22Rv1 (cell line): ENCODE measurements around the gene CFDP1.

ENCODE experiments used
- ZFX ChIP-seq: fragments of 450-650 bp; IDR thresholded peaks from 2 replicates; pipeline ENCODE4 v1.6.1; 2017; ENCODE audit warnings: antibody characterized with exemption, borderline replicate concordance
- TF ChIP-seq, protein P1 (sequence below): fragments of 450-650 bp; IDR thresholded peaks from 2 replicates; pipeline ENCODE4 v1.5.1; 2017; ENCODE audit warnings: mild to moderate bottlenecking

- TF ChIP-seq, protein P1, sequence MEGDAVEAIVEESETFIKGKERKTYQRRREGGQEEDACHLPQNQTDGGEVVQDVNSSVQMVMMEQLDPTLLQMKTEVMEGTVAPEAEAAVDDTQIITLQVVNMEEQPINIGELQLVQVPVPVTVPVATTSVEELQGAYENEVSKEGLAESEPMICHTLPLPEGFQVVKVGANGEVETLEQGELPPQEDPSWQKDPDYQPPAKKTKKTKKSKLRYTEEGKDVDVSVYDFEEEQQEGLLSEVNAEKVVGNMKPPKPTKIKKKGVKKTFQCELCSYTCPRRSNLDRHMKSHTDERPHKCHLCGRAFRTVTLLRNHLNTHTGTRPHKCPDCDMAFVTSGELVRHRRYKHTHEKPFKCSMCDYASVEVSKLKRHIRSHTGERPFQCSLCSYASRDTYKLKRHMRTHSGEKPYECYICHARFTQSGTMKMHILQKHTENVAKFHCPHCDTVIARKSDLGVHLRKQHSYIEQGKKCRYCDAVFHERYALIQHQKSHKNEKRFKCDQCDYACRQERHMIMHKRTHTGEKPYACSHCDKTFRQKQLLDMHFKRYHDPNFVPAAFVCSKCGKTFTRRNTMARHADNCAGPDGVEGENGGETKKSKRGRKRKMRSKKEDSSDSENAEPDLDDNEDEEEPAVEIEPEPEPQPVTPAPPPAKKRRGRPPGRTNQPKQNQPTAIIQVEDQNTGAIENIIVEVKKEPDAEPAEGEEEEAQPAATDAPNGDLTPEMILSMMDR: no peak
- no peak for TF ChIP-seq ZFX
These were observed 172.3 kb downstream of the CFDP1 start for GRCh38 chr16:75260851-75261589.
